GM21737 (cell line): ENCODE measurements around the gene SH2B2.

Source experiments
- ATAC-seq: cut with Tn5 transposase; IDR thresholded peaks from one replicate; pipeline ENCODE4 v1.9.1; 2021; ENCODE audit warnings: mild to moderate bottlenecking, moderate library complexity; ENCODE audit not compliant: unreplicated experiment

The SH2B2 gene

GRCh38 chr7:102264367-102264891 lies 22.2 kb upstream of the SH2B2 start:
- no peak for ATAC-seq

GRCh38 chr7:102266541-102266940 lies 20.1 kb upstream of the SH2B2 start:
- ATAC-seq = no peak

GRCh38 chr7:102268635-102269034 lies 18.0 kb upstream of the SH2B2 start:
- ATAC-seq = no peak

GRCh38 chr7:102270178-102270887 lies 16.3 kb upstream of the SH2B2 start:
- ATAC-seq = no peak

GRCh38 chr7:102271158-102271798 lies 15.4 kb upstream of the SH2B2 start:
- no peak for ATAC-seq

GRCh38 chr7:102272075-102272916 lies 14.4 kb upstream of the SH2B2 start:
- no peak for ATAC-seq

GRCh38 chr7:102272917-102273748 lies 13.5 kb upstream of the SH2B2 start:
- no peak for ATAC-seq

- ATAC-seq = no peak
Observed at GRCh38 chr7:102273749-102274712, 12.6 kb upstream of the SH2B2 start.

GRCh38 chr7:102275123-102275703 lies 11.5 kb upstream of the SH2B2 start:
- no peak for ATAC-seq

- ATAC-seq = no peak
Observed at GRCh38 chr7:102277901-102278300, 8.8 kb upstream of the SH2B2 start.

- ATAC-seq = peak; percentile 65
Observed at GRCh38 chr7:102279537-102280400, 6.9 kb upstream of the SH2B2 start.

- no peak for ATAC-seq
Observed at GRCh38 chr7:102280521-102280920, 6.1 kb upstream of the SH2B2 start.

GRCh38 chr7:102281785-102282184 lies 4.9 kb upstream of the SH2B2 start:
- no peak for ATAC-seq

GRCh38 chr7:102282465-102283362 lies 4.0 kb upstream of the SH2B2 start:
- ATAC-seq = no peak

GRCh38 chr7:102283477-102284189 lies 3.0 kb upstream of the SH2B2 start:
- ATAC-seq = no peak

- no peak for ATAC-seq
Observed at GRCh38 chr7:102284399-102284798, 2.3 kb upstream of the SH2B2 start.
